Esophagus squamous epithelium (tissue), 5 donors: ENCODE results near the gene RAPGEF1. TPM values are rescaled to one million over a fixed set of nuclear protein-coding genes. Genes with fewer than 3 reads are reported as not detected.

ENCODE experiments used
- DNase-seq: peaks from one replicate; lab custom pipeline; 2025; lab: John Stamatoyannopoulos, UW
- H3K27ac ChIP-seq, 4 donors: fragments of 200-600 bp; sonication (generic); one replicate each; pipeline ENCODE4 v1.5.1; 2016 to 2019; ENCODE audit warnings: mild to moderate bottlenecking in 1 of 4
- H3K27me3 ChIP-seq, 4 donors: fragments of 200-600 bp; sonication (generic); 1 replicate in 3 of 4; 2 replicates in 1 of 4; pipeline versions ENCODE4 v1.5.1 to v1.6.0; 2017 to 2021; ENCODE audit warnings: antibody characterized with exemption in 1 of 4
- H3K36me3 ChIP-seq, 3 donors: fragments of 200-600 bp; sonication (generic); one replicate each; pipeline ENCODE4 v1.5.1; 2016 to 2019
- H3K4me1 ChIP-seq, 3 donors: fragments of 200-600 bp; sonication (generic); one replicate each; pipeline ENCODE4 v1.5.1; 2017 to 2019
- H3K4me3 ChIP-seq, 4 donors: fragments of 200-600 bp; sonication (generic); 1 replicate in 3 of 4; 2 replicates in 1 of 4; pipeline ENCODE4 v1.5.1; 2016 to 2019; ENCODE audit warnings: mild to moderate bottlenecking in 2 of 4, moderate library complexity in 1 of 4
- H3K9me3 ChIP-seq, 3 donors: fragments of 200-600 bp; sonication (generic); one replicate each; pipeline ENCODE4 v1.5.1; 2016 to 2019
- CTCF ChIP-seq, 6 experiments: fragments of 450-650 bp in 4 of 6; fragments of 200-600 bp in 2 of 6; sonication (generic) in 2 of 6; IDR thresholded peaks; one replicate each; pipeline ENCODE4 v1.5.1; 2016 to 2019; ENCODE audit warnings: antibody characterized with exemption in 6 of 6, mild to moderate bottlenecking in 4 of 6, moderate library complexity in 4 of 6
- POLR2A ChIP-seq, 4 donors: fragments of 450-650 bp; IDR thresholded peaks; one replicate each; pipeline ENCODE4 v1.6.1; 2017; ENCODE audit warnings: antibody characterized with exemption in 4 of 4, mild to moderate bottlenecking in 4 of 4, moderate library complexity in 3 of 4
- WGBS, 2 donors: methylation state at CpG; one replicate each; pipeline ENCODE4 v1.1.5; 2018; 5-methylcytosine and 5-hydroxymethylcytosine counted together
- intact Hi-C: fragments of 100-400 bp; cut with DNase I; formaldehyde crosslinking; loops from one replicate; pipeline ENCODE4 v1.15.0; 2022
- total RNA-seq, 4 donors: library from RNA; depleted of rRNA; stranded (reverse); fragments of >200 nt; gene quantifications; one replicate each; pipeline ENCODE4 v1.1.0, GENCODE V29; 2016
- donor health status: DM: yes; HTN: yes; CAD: no.

The RAPGEF1 gene
- total RNA-seq, 4 donors from 2014 or later: 12.2 to 40.4 (median 19.0) TPM

- H3K27ac ChIP-seq: peak overlapping the region in 2 of 4 donors; percentile 26 to 27
- H3K4me1 ChIP-seq: peaks cover 24 to 87% (median 28%) of the 10 kb centered on the region in 3 donors
- no peaks in the 10 kb centered on the region for H3K27me3 ChIP-seq
- no peaks in the 10 kb centered on the region for H3K36me3 ChIP-seq
- TF ChIP-seq CTCF (IDR thresholded peaks at IDR 0.05): no peak
- TF ChIP-seq POLR2A (IDR thresholded peaks at IDR 0.05): no peak
- no peak for DNase-seq
- intact Hi-C loops: no loop called here
- WGBS, 2 donors: 77 to 80% methylated on average over 11 of the region's 11 CpGs
- no peaks in the 10 kb centered on the region for H3K9me3 ChIP-seq
- H3K4me3 ChIP-seq: no peak overlapping the region
Measured at GRCh38 chr9:131700765-131701435, 39.0 kb downstream of the RAPGEF1 start.

- intact Hi-C loops: no loop called here
Measured at GRCh38 chr9:131700076-131700475, 39.8 kb downstream of the RAPGEF1 start.

GRCh38 chr9:131698618-131698985 lies 41.3 kb downstream of the RAPGEF1 start:
- DNase-seq: no peak
- intact Hi-C loops: no loop called here
- H3K4me3 ChIP-seq: no peak overlapping the region
- TF ChIP-seq POLR2A (IDR thresholded peaks at IDR 0.05) (no peak), CTCF (IDR thresholded peaks at IDR 0.05) (no peak)
- H3K9me3 ChIP-seq: no peaks in the 10 kb centered on the region
- 89 to 100% methylated on average over 1 of the region's 4 CpGs for WGBS, 2 donors
- H3K27ac ChIP-seq: peak overlapping the region in 3 of 4 donors; percentile 22 to 72 (median 52)
- no peaks in the 10 kb centered on the region for H3K36me3 ChIP-seq
- H3K27me3 ChIP-seq: no peaks in the 10 kb centered on the region
- peaks cover 7 to 75% (median 15%) of the 10 kb centered on the region in 3 donors for H3K4me1 ChIP-seq

More at GRCh38 chr9:131700076-131700475, 39.8 kb downstream of the RAPGEF1 start:
- no peak for TF ChIP-seq CTCF (IDR thresholded peaks at IDR 0.05)
- TF ChIP-seq POLR2A (IDR thresholded peaks at IDR 0.05): no peak
- no peaks in the 10 kb centered on the region for H3K9me3 ChIP-seq
- no peak for DNase-seq
- no peak overlapping the region for H3K4me3 ChIP-seq
- H3K27me3 ChIP-seq: no peaks in the 10 kb centered on the region
- H3K27ac ChIP-seq: peak overlapping the region in 2 of 4 donors; percentile 7 to 26
- no peaks in the 10 kb centered on the region for H3K36me3 ChIP-seq
- 89 to 99% methylated on average over 7 of the region's 7 CpGs for WGBS, 2 donors
- H3K4me1 ChIP-seq: peaks cover 22 to 81% (median 28%) of the 10 kb centered on the region in 3 donors

GRCh38 chr9:131697908-131698617 lies 41.8 kb downstream of the RAPGEF1 start:
- Histone ChIP-seq H3K27me3 (no peaks in the 10 kb centered on the region), H3K4me1 (peaks cover 6 to 75% (median 14%) of the 10 kb centered on the region in 3 donors), H3K27ac (peak overlapping the region in 3 of 4 donors; percentile 22 to 72 (median 52)), H3K4me3 (no peak overlapping the region), H3K36me3 (no peaks in the 10 kb centered on the region), H3K9me3 (no peaks in the 10 kb centered on the region)
- intact Hi-C loops: no loop called here
- DNase-seq: no peak
- TF ChIP-seq POLR2A (IDR thresholded peaks at IDR 0.05): peak in 1 of 4 donors; percentile 12
- TF ChIP-seq CTCF (IDR thresholded peaks at IDR 0.05): no peak
- WGBS, 2 donors: 54 to 69% methylated on average over 3 to 4 of the region's 5 CpGs

- H3K27me3 ChIP-seq: no peaks in the 10 kb centered on the region
- intact Hi-C loops: no loop called here
- H3K36me3 ChIP-seq: no peaks in the 10 kb centered on the region
- no peak for DNase-seq
- 68 to 83% methylated on average over 5 of the region's 6 CpGs for WGBS, 2 donors
- no peak overlapping the region for H3K4me3 ChIP-seq
- TF ChIP-seq POLR2A (IDR thresholded peaks at IDR 0.05) (no peak), CTCF (IDR thresholded peaks at IDR 0.05) (no peak)
- H3K27ac ChIP-seq: peak overlapping the region in 2 of 4 donors; percentile 40 to 52
- H3K9me3 ChIP-seq: no peaks in the 10 kb centered on the region
- peaks cover 11 to 75% (median 23%) of the 10 kb centered on the region in 3 donors for H3K4me1 ChIP-seq
Measured at GRCh38 chr9:131697097-131697496, 42.8 kb downstream of the RAPGEF1 start.
